WTC11 (cell line): Measurements from ENCODE around the gene ANGPTL2. TPM values are rescaled to one million over a fixed set of nuclear protein-coding genes. Genes with fewer than 3 reads are reported as not detected.
A peak's percentile ranks its signal among the peaks of the same experiment; 100 is the strongest.

ENCODE experiments used
- ATAC-seq: fragments of 200-7000 bp; cut with Tn5 transposase; 2 replicates; pipeline ENCODE4 v1.10.0; 2021; ENCODE audit warnings: mild to moderate bottlenecking, moderate library complexity
- CTCF ChIA-PET: fragments of 300-600 bp; sonication (Branson Sonifier 250); formaldehyde crosslinking; loops from one replicate; lab custom pipeline; 2021; ENCODE audit warnings: antibody characterized with exemption; lab: Charles Lee
- POLR2A ChIA-PET: fragments of 350-600 bp; sonication (Branson Sonifier 250); formaldehyde crosslinking; loops from one replicate; lab custom pipeline; 2021; ENCODE audit warnings: antibody characterized with exemption; lab: Charles Lee
- DNase-seq: peaks from one replicate; pipeline ENCODE4 v3.0.0; 2021; ENCODE audit warnings: low spot score
- H3K27ac Mint-ChIP-seq: 2 replicates; pipeline ENCODE4 v1.8.0; 2021; ENCODE audit warnings: mixed read lengths
- H3K27me3 Mint-ChIP-seq: 2 replicates; pipeline ENCODE4 v1.8.0; 2021; ENCODE audit warnings: low read depth, mild to moderate bottlenecking, moderate library complexity, mixed read lengths
- H3K36me3 Mint-ChIP-seq: 2 replicates; pipeline ENCODE4 v1.8.0; 2021; ENCODE audit warnings: mixed read lengths
- H3K4me1 Mint-ChIP-seq: 2 replicates; pipeline ENCODE4 v1.8.0; 2022; ENCODE audit warnings: mixed read lengths
- H3K4me3 Mint-ChIP-seq: 2 replicates; pipeline ENCODE4 v1.8.0; 2021; ENCODE audit warnings: mild to moderate bottlenecking, moderate library complexity, mixed read lengths
- H3K9me3 Mint-ChIP-seq: 2 replicates; pipeline ENCODE4 v1.8.0; 2021; ENCODE audit warnings: mixed read lengths
- ATF1 ChIP-seq: sonication (generic); formaldehyde crosslinking; IDR thresholded peaks from 2 replicates; pipeline ENCODE4 v1.8.1; 2023; ENCODE audit warnings: mild to moderate bottlenecking, moderate library complexity, missing genetic modification reagents
- EMX1 ChIP-seq: fragments of 250-450 bp; sonication (Bioruptor Pico); IDR thresholded peaks from 2 replicates; pipeline ENCODE4 v1.8.0; 2021; ENCODE audit warnings: mild to moderate bottlenecking
- GABPB1 ChIP-seq: sonication (generic); formaldehyde crosslinking; IDR thresholded peaks from 2 replicates; pipeline ENCODE4 v1.8.1; 2023; ENCODE audit warnings: mild to moderate bottlenecking, missing genetic modification reagents
- HMGA2 ChIP-seq: fragments of 250-450 bp; sonication (Bioruptor Pico); IDR thresholded peaks from 2 replicates; pipeline ENCODE4 v1.4.0; 2021; ENCODE audit warnings: mild to moderate bottlenecking, moderate library complexity
- KAT7 ChIP-seq: sonication (generic); formaldehyde crosslinking; IDR thresholded peaks from 2 replicates; pipeline ENCODE4 v1.8.1; 2023; ENCODE audit warnings: missing genetic modification reagents, mild to moderate bottlenecking, borderline replicate concordance
- NFYB ChIP-seq: sonication (generic); formaldehyde crosslinking; conservative IDR thresholded peaks from 2 replicates; pipeline ENCODE4 v1.8.0; 2022; ENCODE audit warnings: low read depth, missing genetic modification reagents
- NR1H2 ChIP-seq: sonication (generic); formaldehyde crosslinking; IDR thresholded peaks from 2 replicates; pipeline ENCODE4 v1.9.0; 2021; ENCODE audit warnings: mild to moderate bottlenecking, moderate library complexity, missing genetic modification reagents
- OVOL2 ChIP-seq: fragments of 250-450 bp; sonication (Bioruptor Pico); IDR thresholded peaks from 2 replicates; pipeline ENCODE4 v1.9.0; 2021; ENCODE audit warnings: mild to moderate bottlenecking, borderline replicate concordance
- SOX15 ChIP-seq: fragments of 250-450 bp; sonication (Bioruptor Pico); IDR thresholded peaks from 2 replicates; pipeline ENCODE4 v1.9.0; 2021; ENCODE audit warnings: mild to moderate bottlenecking
- TCF7 ChIP-seq: sonication (generic); formaldehyde crosslinking; IDR thresholded peaks from 2 replicates; pipeline ENCODE4 v1.8.0; 2022; ENCODE audit warnings: mild to moderate bottlenecking, low read depth, missing genetic modification reagents, moderate library complexity
- TEAD1 ChIP-seq: sonication (generic); formaldehyde crosslinking; IDR thresholded peaks from 2 replicates; pipeline ENCODE4 v1.8.0; 2022; ENCODE audit warnings: mild to moderate bottlenecking, missing genetic modification reagents
- ZBTB21 ChIP-seq: sonication (generic); formaldehyde crosslinking; IDR thresholded peaks from 2 replicates; pipeline ENCODE4 v1.8.1; 2023; ENCODE audit warnings: mild to moderate bottlenecking, missing genetic modification reagents, borderline replicate concordance
- ZNF121 ChIP-seq: sonication (generic); formaldehyde crosslinking; IDR thresholded peaks from 2 replicates; pipeline ENCODE4 v1.8.0; 2023; ENCODE audit warnings: missing genetic modification reagents
- ZNF219 ChIP-seq: sonication (generic); formaldehyde crosslinking; IDR thresholded peaks from 2 replicates; pipeline ENCODE4 v1.8.0; 2023; ENCODE audit warnings: missing genetic modification reagents, mild to moderate bottlenecking, borderline replicate concordance
- ZNF232 ChIP-seq: sonication (generic); formaldehyde crosslinking; IDR thresholded peaks from 2 replicates; pipeline ENCODE4 v1.8.0; 2022; ENCODE audit warnings: mild to moderate bottlenecking, missing genetic modification reagents
- ZNF396 ChIP-seq: fragments of 250-450 bp; sonication (Bioruptor Pico); IDR thresholded peaks from 2 replicates; pipeline ENCODE4 v1.8.0; 2021; ENCODE audit warnings: mild to moderate bottlenecking, moderate library complexity, borderline replicate concordance
- ZNF423 ChIP-seq: fragments of 250-450 bp; sonication (Bioruptor Pico); IDR thresholded peaks from 2 replicates; pipeline ENCODE4 v2.1.2; 2022; ENCODE audit warnings: mild to moderate bottlenecking, moderate library complexity
- ZNF671 ChIP-seq: fragments of 250-450 bp; sonication (Bioruptor Pico); IDR thresholded peaks from 2 replicates; pipeline ENCODE4 v1.8.0; 2021; ENCODE audit warnings: mild to moderate bottlenecking
- total RNA-seq: library from RNA; stranded (reverse); gene quantifications from 3 replicates; pipeline ENCODE4 v1.2.3, GENCODE V29; 2021
- TF ChIP-seq, protein P1 (sequence below): sonication (generic); formaldehyde crosslinking; IDR thresholded peaks from 2 replicates; pipeline ENCODE4 v1.8.1; 2022; ENCODE audit warnings: mild to moderate bottlenecking, moderate library complexity, missing genetic modification reagents
- TF ChIP-seq, protein P2 (sequence below): sonication (generic); formaldehyde crosslinking; IDR thresholded peaks from 2 replicates; pipeline ENCODE4 v1.8.1; 2023; ENCODE audit warnings: mild to moderate bottlenecking, missing genetic modification reagents, moderate library complexity
- TF ChIP-seq, protein P3 (sequence below): sonication (generic); formaldehyde crosslinking; IDR thresholded peaks from 2 replicates; pipeline ENCODE4 v1.8.1; 2023; ENCODE audit warnings: mild to moderate bottlenecking, missing genetic modification reagents, moderate library complexity
- TF ChIP-seq, protein P4 (sequence below): sonication (generic); formaldehyde crosslinking; IDR thresholded peaks from 2 replicates; pipeline ENCODE4 v1.8.0; 2022; ENCODE audit warnings: mild to moderate bottlenecking, missing genetic modification reagents
- TF ChIP-seq, protein P5 (sequence below): sonication (generic); formaldehyde crosslinking; IDR thresholded peaks from 2 replicates; pipeline ENCODE4 v1.8.0; 2022; ENCODE audit warnings: missing genetic modification reagents
- TF ChIP-seq, protein P6 (sequence below): fragments of 250-450 bp; sonication (Bioruptor Pico); IDR thresholded peaks from 2 replicates; pipeline ENCODE4 v1.9.0; 2021; ENCODE audit warnings: mild to moderate bottlenecking

ANGPTL2 gene
- total RNA-seq, 1 experiment from 2014 or later: 4.5 TPM

DNA sequence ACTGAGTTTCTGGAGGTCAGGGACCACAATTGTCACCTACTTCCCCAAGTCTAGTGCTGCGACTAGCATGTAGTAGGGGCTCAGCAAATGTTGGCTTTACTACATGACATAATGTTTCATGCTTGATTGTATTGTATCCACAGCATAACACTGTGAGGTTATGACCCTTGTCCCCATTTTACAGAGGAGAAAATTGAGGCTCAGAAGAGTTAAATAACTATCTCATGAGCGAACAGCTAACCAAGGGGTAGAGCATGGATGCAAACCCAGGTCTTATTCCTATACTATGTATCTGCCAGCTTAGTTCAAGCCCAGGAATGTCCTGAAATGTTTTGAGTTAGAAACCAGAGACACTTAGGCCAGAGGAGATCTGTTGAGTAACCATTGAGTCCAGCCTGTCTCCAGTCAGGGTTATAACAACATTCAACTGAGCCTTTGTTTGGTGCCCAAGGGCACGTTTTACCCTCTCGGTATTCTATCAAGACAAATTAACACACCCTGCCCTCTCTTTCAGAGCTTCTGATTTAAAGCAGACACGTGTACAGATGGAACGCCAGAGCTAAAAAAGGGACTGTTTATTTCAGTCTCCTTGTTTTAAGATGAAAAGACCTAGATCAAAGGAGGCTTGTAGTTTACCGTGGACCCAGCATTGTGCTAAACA lies 16.5 kb downstream of the ANGPTL2 start (continued):
- TF ChIP-seq, protein P1, sequence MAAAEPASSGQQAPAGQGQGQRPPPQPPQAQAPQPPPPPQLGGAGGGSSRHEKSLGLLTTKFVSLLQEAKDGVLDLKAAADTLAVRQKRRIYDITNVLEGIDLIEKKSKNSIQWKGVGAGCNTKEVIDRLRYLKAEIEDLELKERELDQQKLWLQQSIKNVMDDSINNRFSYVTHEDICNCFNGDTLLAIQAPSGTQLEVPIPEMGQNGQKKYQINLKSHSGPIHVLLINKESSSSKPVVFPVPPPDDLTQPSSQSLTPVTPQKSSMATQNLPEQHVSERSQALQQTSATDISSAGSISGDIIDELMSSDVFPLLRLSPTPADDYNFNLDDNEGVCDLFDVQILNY (CRISPR knock-in tag): no peak
- TF ChIP-seq ZNF121 (CRISPR knock-in tag): no peak
- no peak for TF ChIP-seq ZNF423 (CRISPR knock-in tag)
- TF ChIP-seq OVOL2 (CRISPR knock-in tag): no peak
- no peak for TF ChIP-seq SOX15 (CRISPR knock-in tag)
- TF ChIP-seq, protein P2, sequence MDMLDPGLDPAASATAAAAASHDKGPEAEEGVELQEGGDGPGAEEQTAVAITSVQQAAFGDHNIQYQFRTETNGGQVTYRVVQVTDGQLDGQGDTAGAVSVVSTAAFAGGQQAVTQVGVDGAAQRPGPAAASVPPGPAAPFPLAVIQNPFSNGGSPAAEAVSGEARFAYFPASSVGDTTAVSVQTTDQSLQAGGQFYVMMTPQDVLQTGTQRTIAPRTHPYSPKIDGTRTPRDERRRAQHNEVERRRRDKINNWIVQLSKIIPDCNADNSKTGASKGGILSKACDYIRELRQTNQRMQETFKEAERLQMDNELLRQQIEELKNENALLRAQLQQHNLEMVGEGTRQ: no peak
- no peak for TF ChIP-seq ZNF232 (CRISPR knock-in tag)
- TF ChIP-seq NR1H2 (CRISPR knock-in tag): no peak
- no peak for TF ChIP-seq GABPB1 (CRISPR knock-in tag)
- no peak for TF ChIP-seq ZNF671
- TF ChIP-seq, protein P3, sequence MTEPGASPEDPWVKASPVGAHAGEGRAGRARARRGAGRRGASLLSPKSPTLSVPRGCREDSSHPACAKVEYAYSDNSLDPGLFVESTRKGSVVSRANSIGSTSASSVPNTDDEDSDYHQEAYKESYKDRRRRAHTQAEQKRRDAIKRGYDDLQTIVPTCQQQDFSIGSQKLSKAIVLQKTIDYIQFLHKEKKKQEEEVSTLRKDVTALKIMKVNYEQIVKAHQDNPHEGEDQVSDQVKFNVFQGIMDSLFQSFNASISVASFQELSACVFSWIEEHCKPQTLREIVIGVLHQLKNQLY (CRISPR knock-in tag): no peak
- TF ChIP-seq NFYB: no peak
- TF ChIP-seq, all 79 proteins: peak for 0

DNA sequence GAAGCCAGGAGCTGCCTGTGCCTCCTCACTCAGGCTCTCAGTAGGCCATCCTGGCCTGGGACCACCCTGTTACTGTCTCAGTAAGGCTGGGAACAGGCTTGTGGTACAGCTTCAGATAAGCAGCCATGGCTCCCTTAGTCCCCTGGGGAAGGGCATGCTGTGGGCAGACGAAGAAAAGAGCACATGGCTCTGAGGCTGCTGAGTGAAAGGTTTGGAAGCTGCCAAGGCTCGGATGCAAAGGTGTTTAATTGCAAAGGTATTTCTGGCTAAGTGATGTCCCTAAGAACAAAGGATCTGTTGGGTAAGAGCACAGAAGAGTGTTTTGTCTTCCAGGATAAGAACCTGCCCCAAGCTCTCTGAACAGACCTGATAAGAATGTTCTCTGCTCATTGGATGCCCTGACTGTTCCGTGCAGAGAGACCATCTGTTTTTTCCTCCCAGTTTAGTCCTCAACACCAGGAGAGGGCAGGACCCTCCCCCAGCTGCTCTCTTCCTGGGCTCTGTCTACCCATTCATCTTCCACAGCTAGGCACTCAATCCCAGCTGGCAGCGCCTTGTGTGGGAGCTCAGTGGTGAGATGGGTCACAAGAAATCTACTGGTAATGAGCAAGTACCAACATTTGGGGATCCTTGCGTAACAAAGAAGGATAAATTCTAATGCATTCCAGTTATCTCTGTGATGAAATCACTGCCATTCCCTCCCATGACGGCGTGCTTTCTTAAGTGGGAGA lies 17.7 kb downstream of the ANGPTL2 start:
- POLR2A ChIA-PET: interaction anchor here (1.1 kb wide), 1 partner anchor 18 kb away, joined by 3 read pairs; no protein-coding TSS in a partner anchor
- no peak overlapping the region for H3K27ac Mint-ChIP-seq

DNA sequence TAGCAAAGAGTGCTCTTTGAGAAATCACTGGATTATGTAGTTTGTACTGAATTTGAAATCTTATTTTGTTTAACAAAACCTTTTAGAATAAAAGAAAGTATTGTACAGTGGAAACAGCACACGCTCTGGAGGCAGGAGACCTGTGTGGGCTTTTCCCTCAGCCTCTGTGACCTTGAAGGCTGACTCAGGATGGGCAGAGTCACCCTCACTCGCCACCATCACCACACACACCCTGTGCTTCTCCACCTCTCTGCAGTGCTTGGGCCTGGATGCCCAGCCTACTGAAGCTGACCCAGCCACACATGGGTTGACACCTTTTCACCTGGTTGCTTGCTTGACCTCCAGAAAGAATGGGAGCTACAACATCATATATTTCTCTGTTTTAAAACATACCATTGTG lies 19.6 kb downstream of the ANGPTL2 start:
- no peak overlapping the region for H3K4me3 Mint-ChIP-seq
- DNase-seq: no peak
- H3K27me3 Mint-ChIP-seq: no peaks in the 10 kb centered on the region
- ATAC-seq: no peak
- H3K36me3 Mint-ChIP-seq: no peaks in the 10 kb centered on the region
- no peaks in the 10 kb centered on the region for H3K9me3 Mint-ChIP-seq
- POLR2A ChIA-PET: no interaction called here
- H3K4me1 Mint-ChIP-seq: no peaks in the 10 kb centered on the region; the same call in 1 of the 2 replicates
- CTCF ChIA-PET: interaction anchor here (0.9 to 1.2 kb wide), 2 partner anchors 9 to 162 kb away, joined by 3 read pairs; no protein-coding TSS in a partner anchor
- no peak overlapping the region for H3K27ac Mint-ChIP-seq
- TF ChIP-seq, protein P1 (CRISPR knock-in tag): no peak
- TF ChIP-seq ATF1 (no peak), ZNF671 (no peak), TCF7 (CRISPR knock-in tag) (no peak), TEAD1 (no peak), HMGA2 (CRISPR knock-in tag) (no peak), EMX1 (CRISPR knock-in tag) (no peak)
- TF ChIP-seq, protein P4, sequence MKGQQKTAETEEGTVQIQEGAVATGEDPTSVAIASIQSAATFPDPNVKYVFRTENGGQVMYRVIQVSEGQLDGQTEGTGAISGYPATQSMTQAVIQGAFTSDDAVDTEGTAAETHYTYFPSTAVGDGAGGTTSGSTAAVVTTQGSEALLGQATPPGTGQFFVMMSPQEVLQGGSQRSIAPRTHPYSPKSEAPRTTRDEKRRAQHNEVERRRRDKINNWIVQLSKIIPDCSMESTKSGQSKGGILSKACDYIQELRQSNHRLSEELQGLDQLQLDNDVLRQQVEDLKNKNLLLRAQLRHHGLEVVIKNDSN (CRISPR knock-in tag): no peak
- TF ChIP-seq, protein P5, sequence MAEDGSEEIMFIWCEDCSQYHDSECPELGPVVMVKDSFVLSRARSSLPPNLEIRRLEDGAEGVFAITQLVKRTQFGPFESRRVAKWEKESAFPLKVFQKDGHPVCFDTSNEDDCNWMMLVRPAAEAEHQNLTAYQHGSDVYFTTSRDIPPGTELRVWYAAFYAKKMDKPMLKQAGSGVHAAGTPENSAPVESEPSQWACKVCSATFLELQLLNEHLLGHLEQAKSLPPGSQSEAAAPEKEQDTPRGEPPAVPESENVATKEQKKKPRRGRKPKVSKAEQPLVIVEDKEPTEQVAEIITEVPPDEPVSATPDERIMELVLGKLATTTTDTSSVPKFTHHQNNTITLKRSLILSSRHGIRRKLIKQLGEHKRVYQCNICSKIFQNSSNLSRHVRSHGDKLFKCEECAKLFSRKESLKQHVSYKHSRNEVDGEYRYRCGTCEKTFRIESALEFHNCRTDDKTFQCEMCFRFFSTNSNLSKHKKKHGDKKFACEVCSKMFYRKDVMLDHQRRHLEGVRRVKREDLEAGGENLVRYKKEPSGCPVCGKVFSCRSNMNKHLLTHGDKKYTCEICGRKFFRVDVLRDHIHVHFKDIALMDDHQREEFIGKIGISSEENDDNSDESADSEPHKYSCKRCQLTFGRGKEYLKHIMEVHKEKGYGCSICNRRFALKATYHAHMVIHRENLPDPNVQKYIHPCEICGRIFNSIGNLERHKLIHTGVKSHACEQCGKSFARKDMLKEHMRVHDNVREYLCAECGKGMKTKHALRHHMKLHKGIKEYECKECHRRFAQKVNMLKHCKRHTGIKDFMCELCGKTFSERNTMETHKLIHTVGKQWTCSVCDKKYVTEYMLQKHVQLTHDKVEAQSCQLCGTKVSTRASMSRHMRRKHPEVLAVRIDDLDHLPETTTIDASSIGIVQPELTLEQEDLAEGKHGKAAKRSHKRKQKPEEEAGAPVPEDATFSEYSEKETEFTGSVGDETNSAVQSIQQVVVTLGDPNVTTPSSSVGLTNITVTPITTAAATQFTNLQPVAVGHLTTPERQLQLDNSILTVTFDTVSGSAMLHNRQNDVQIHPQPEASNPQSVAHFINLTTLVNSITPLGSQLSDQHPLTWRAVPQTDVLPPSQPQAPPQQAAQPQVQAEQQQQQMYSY (CRISPR knock-in tag): no peak
- TF ChIP-seq, protein P6, sequence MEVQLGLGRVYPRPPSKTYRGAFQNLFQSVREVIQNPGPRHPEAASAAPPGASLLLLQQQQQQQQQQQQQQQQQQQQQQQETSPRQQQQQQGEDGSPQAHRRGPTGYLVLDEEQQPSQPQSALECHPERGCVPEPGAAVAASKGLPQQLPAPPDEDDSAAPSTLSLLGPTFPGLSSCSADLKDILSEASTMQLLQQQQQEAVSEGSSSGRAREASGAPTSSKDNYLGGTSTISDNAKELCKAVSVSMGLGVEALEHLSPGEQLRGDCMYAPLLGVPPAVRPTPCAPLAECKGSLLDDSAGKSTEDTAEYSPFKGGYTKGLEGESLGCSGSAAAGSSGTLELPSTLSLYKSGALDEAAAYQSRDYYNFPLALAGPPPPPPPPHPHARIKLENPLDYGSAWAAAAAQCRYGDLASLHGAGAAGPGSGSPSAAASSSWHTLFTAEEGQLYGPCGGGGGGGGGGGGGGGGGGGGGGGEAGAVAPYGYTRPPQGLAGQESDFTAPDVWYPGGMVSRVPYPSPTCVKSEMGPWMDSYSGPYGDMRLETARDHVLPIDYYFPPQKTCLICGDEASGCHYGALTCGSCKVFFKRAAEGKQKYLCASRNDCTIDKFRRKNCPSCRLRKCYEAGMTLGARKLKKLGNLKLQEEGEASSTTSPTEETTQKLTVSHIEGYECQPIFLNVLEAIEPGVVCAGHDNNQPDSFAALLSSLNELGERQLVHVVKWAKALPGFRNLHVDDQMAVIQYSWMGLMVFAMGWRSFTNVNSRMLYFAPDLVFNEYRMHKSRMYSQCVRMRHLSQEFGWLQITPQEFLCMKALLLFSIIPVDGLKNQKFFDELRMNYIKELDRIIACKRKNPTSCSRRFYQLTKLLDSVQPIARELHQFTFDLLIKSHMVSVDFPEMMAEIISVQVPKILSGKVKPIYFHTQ (CRISPR knock-in tag): no peak

More for the DNA sequence above, 17.7 kb downstream of the ANGPTL2 start:
- ATAC-seq (peak; percentile 47; the same call in 1 of the 2 replicates), DNase-seq (no peak)
- Mint-ChIP-seq H3K9me3 (no peaks in the 10 kb centered on the region), H3K36me3 (no peaks in the 10 kb centered on the region), H3K4me1 (no peaks in the 10 kb centered on the region; the same call in 1 of the 2 replicates), H3K4me3 (no peak overlapping the region), H3K27me3 (no peaks in the 10 kb centered on the region)
- CTCF ChIA-PET: interaction anchor here (0.9 kb wide), 1 partner anchor 9 kb away, joined by 3 read pairs; no protein-coding TSS in a partner anchor
- no peak for TF ChIP-seq ZNF232 (CRISPR knock-in tag)
- TF ChIP-seq GABPB1 (CRISPR knock-in tag): no peak
- no peak for TF ChIP-seq KAT7 (CRISPR knock-in tag)
- no peak for TF ChIP-seq ZBTB21 (CRISPR knock-in tag)
- no peak for TF ChIP-seq OVOL2 (CRISPR knock-in tag)
- TF ChIP-seq ZNF219 (CRISPR knock-in tag): no peak
- no peak for TF ChIP-seq ZNF396
